Pancreas (tissue), 10 donors: Measurements from ENCODE around the gene FADS1. TPM values are rescaled to one million over a fixed set of nuclear protein-coding genes. Genes with fewer than 3 reads are reported as not detected.

ENCODE experiments used
- ATAC-seq, 4 donors: fragments of 200-7000 bp; cut with Tn5 transposase; one replicate each; pipeline versions ENCODE4 v1.8.0 to v1.9.1; 2020; ENCODE audit warnings: mild to moderate bottlenecking in 4 of 4, moderate library complexity in 4 of 4
- DNase-seq, 6 donors: peaks; one replicate each; pipeline ENCODE4 v3.0.0-alpha.2; 2020
- FAIRE-seq: peaks from 2 replicates; lab custom pipeline; 2012; peaks lifted over from hg19 to GRCh38; lab: Jason Lieb, UNC
- H3K27ac ChIP-seq, 4 donors: fragments of 200-600 bp; sonication (generic); 1 replicate in 3 of 4; 2 replicates in 1 of 4; pipeline versions ENCODE4 v1.5.0 to v1.8.0; 2020
- H3K27me3 ChIP-seq, 4 donors: fragments of 200-600 bp; one replicate each; pipeline ENCODE4 v1.8.0; 2021
- H3K36me3 ChIP-seq, 3 donors: fragments of 200-600 bp; sonication (generic) in 1 of 3; one replicate each; pipeline versions ENCODE4 v1.5.0 to v1.8.0; 2020 to 2021
- H3K4me1 ChIP-seq, 3 donors: fragments of 200-600 bp; one replicate each; pipeline ENCODE4 v1.8.0; 2021
- H3K4me3 ChIP-seq, 4 donors: fragments of 200-600 bp; sonication (generic) in 2 of 4; one replicate each; pipeline versions ENCODE4 v1.5.0 to v1.8.0; 2020 to 2021
- H3K9me3 ChIP-seq, 4 donors: fragments of 200-600 bp; one replicate each; pipeline ENCODE4 v1.8.0; 2021
- WGBS, 2 donors: extraction: QIAGEN DNeasy Blood & Tissue Kit; methylation state at CpG; one replicate each; pipeline ENCODE4 v1.1.7; 2013; 5-methylcytosine and 5-hydroxymethylcytosine counted together
- intact Hi-C, 3 donors: fragments of 100-400 bp; cut with DNase I; formaldehyde crosslinking; loops; one replicate each; pipeline versions ENCODE4 v1.11.1 to v1.14.2; 2022
- polyA plus RNA-seq, 2 donors: library from polyadenylated mRNA; stranded (reverse); fragments of 200-250 nt; gene quantifications; one replicate each; pipeline ENCODE4 v1.2.3, GENCODE V29; 2013
- total RNA-seq, 6 donors: library from RNA; stranded (reverse); fragmentation: NEBNext Ultra II Directional in 4 of 6; extraction: Animal tissue kit (Norgen Biotek cat#: 25700) in 4 of 6; gene quantifications; one replicate each; pipeline versions ENCODE4 v1.2.1 to v1.2.4, GENCODE V29; 2021 to 2023
- TF ChIP-seq, protein P1 (sequence below), 4 donors: fragments of 200-600 bp; sonication (generic) in 3 of 4; IDR thresholded peaks; one replicate each; pipeline versions ENCODE4 v1.5.0 to v1.8.0; 2021; ENCODE audit warnings: antibody characterized with exemption in 4 of 4
- donor health status: healthy with polysubstance abuse.
- donor health status: DM: no; HTN: no; CAD: no; lungs with moderate emphysema.
- donor health status: DM: no; HTN: no; CAD: no.
- donor health status: control.
- donor health status: control.
- donor health status: Bipolar disorder and iron deficiency.
- donor health status: DM: yes; HTN: yes; CAD: no.
- donor health status: DM: no; HTN: no; CAD: no.
- donor health status: DM: no; HTN: no; CAD: no.
- donor health status: DM: yes; HTN: yes; CAD: no.

FADS1 gene
- total and polyA plus RNA-seq, 8 donors, result 2.3 to 15.1 (median 5.4) TPM

- FAIRE-seq (no peak), ATAC-seq (no peak), DNase-seq (peak in 1 of 6 donors; percentile 38)
- intact Hi-C loops, result no loop called here
- H3K4me1 ChIP-seq, result peaks cover 0 to 5% (median 2%) of the 10 kb centered on the region in 3 donors
- no peaks in the 10 kb centered on the region for H3K9me3 ChIP-seq
- no peak overlapping the region for H3K4me3 ChIP-seq
- no peak overlapping the region for H3K27ac ChIP-seq
- TF ChIP-seq, protein P1, sequence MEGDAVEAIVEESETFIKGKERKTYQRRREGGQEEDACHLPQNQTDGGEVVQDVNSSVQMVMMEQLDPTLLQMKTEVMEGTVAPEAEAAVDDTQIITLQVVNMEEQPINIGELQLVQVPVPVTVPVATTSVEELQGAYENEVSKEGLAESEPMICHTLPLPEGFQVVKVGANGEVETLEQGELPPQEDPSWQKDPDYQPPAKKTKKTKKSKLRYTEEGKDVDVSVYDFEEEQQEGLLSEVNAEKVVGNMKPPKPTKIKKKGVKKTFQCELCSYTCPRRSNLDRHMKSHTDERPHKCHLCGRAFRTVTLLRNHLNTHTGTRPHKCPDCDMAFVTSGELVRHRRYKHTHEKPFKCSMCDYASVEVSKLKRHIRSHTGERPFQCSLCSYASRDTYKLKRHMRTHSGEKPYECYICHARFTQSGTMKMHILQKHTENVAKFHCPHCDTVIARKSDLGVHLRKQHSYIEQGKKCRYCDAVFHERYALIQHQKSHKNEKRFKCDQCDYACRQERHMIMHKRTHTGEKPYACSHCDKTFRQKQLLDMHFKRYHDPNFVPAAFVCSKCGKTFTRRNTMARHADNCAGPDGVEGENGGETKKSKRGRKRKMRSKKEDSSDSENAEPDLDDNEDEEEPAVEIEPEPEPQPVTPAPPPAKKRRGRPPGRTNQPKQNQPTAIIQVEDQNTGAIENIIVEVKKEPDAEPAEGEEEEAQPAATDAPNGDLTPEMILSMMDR (IDR thresholded peaks at IDR 0.05), result no peak
- WGBS, 2 donors, result 54 to 57% methylated on average over 7 of the region's 7 CpGs
- H3K36me3 ChIP-seq, result no peaks in the 10 kb centered on the region
- no peaks in the 10 kb centered on the region for H3K27me3 ChIP-seq
Measured at GRCh38 chr11:61832754-61833153, 16.0 kb upstream of the FADS1 start.

GRCh38 chr11:61832207-61832606, 15.4 kb upstream of the FADS1 start:
- intact Hi-C loops, result no loop called here
- Histone ChIP-seq H3K36me3 (no peaks in the 10 kb centered on the region), H3K4me3 (no peak overlapping the region), H3K9me3 (no peaks in the 10 kb centered on the region), H3K27me3 (no peaks in the 10 kb centered on the region), H3K4me1 (peaks cover 0 to 5% (median 2%) of the 10 kb centered on the region in 3 donors), H3K27ac (no peak overlapping the region)
- ATAC-seq (no peak), FAIRE-seq (no peak), DNase-seq (no peak)
- WGBS, 2 donors, result 95% methylated on average over 4 of the region's 4 CpGs
- TF ChIP-seq, protein P1 (IDR thresholded peaks at IDR 0.05), result no peak

- H3K4me1 ChIP-seq, result peaks cover 0 to 5% (median 2%) of the 10 kb centered on the region in 3 donors
Measured at GRCh38 chr11:61830237-61831105, 13.7 kb upstream of the FADS1 start.

GRCh38 chr11:61829806-61830205, 13.0 kb upstream of the FADS1 start:
- H3K27ac ChIP-seq, result no peak overlapping the region
- DNase-seq (no peak), FAIRE-seq (no peak), ATAC-seq (no peak)
- 84 to 85% methylated on average over 4 of the region's 4 CpGs for WGBS, 2 donors
- H3K9me3 ChIP-seq, result no peaks in the 10 kb centered on the region
- TF ChIP-seq, protein P1 (IDR thresholded peaks at IDR 0.05), result no peak
- no peak overlapping the region for H3K4me3 ChIP-seq
- intact Hi-C loops, result no loop called here
- no peaks in the 10 kb centered on the region for H3K27me3 ChIP-seq
- no peaks in the 10 kb centered on the region for H3K36me3 ChIP-seq
- peaks cover 0 to 5% (median 2%) of the 10 kb centered on the region in 3 donors for H3K4me1 ChIP-seq

More at GRCh38 chr11:61830237-61831105, 13.7 kb upstream of the FADS1 start:
- Histone ChIP-seq H3K9me3 (no peaks in the 10 kb centered on the region), H3K27me3 (no peaks in the 10 kb centered on the region), H3K27ac (no peak overlapping the region), H3K36me3 (no peaks in the 10 kb centered on the region), H3K4me3 (no peak overlapping the region)
- no peak for ATAC-seq
- WGBS, 2 donors, result 68 to 70% methylated on average over 8 of the region's 8 CpGs
- intact Hi-C loops, result no loop called here
- FAIRE-seq, result no peak
- TF ChIP-seq, protein P1 (IDR thresholded peaks at IDR 0.05), result no peak
- no peak for DNase-seq
